HL-60 (cell line): ENCODE data around the gene TADA2B.

Source experiments
- GABPA ChIP-seq: IDR thresholded peaks from 2 replicates; pipeline ENCODE4 v1.6.1; 2012; ENCODE audit warnings: low read depth
- POLR2AphosphoS5 ChIP-seq: IDR thresholded peaks from 2 replicates; pipeline ENCODE4 v1.6.1; 2012; ENCODE audit warnings: low read depth
- SPI1 ChIP-seq: IDR thresholded peaks from 2 replicates; pipeline ENCODE4 v1.6.1; 2012; ENCODE audit warnings: low read depth, mild to moderate bottlenecking, borderline replicate concordance
- TF ChIP-seq, protein P1 (sequence below): IDR thresholded peaks from one replicate; pipeline ENCODE4 v1.5.1; 2011; ENCODE audit warnings: low read length, control low read depth, inconsistent platforms; ENCODE audit not compliant: insufficient read depth
- TF ChIP-seq, protein P2 (sequence below): IDR thresholded peaks from 2 replicates; pipeline ENCODE4 v1.6.1; 2012; ENCODE audit warnings: low read depth; ENCODE audit not compliant: insufficient replicate concordance

DNA sequence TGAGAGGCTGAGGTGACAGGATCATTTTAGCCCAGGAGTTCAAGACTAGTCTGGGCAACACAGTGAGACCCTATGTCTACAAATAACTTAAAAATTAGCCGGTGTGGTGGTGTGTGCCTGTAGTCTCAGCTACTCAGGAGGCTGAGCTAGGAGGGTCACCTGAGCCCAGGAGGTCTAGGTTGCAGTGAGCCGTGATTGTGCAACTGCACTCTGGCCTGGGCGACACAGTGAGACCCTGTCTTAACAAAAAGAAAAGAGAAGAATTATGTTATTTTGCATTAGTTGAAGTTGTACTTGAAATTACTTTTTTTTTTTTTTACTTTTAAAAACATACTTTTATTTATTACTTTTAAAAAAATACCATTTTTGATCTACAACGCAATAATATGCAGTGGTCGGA is 21.8 kb upstream of the TADA2B start:
- TF ChIP-seq, protein P1, sequence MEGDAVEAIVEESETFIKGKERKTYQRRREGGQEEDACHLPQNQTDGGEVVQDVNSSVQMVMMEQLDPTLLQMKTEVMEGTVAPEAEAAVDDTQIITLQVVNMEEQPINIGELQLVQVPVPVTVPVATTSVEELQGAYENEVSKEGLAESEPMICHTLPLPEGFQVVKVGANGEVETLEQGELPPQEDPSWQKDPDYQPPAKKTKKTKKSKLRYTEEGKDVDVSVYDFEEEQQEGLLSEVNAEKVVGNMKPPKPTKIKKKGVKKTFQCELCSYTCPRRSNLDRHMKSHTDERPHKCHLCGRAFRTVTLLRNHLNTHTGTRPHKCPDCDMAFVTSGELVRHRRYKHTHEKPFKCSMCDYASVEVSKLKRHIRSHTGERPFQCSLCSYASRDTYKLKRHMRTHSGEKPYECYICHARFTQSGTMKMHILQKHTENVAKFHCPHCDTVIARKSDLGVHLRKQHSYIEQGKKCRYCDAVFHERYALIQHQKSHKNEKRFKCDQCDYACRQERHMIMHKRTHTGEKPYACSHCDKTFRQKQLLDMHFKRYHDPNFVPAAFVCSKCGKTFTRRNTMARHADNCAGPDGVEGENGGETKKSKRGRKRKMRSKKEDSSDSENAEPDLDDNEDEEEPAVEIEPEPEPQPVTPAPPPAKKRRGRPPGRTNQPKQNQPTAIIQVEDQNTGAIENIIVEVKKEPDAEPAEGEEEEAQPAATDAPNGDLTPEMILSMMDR = no peak
- no peak for TF ChIP-seq POLR2AphosphoS5
- no peak for TF ChIP-seq SPI1
- TF ChIP-seq, protein P2, sequence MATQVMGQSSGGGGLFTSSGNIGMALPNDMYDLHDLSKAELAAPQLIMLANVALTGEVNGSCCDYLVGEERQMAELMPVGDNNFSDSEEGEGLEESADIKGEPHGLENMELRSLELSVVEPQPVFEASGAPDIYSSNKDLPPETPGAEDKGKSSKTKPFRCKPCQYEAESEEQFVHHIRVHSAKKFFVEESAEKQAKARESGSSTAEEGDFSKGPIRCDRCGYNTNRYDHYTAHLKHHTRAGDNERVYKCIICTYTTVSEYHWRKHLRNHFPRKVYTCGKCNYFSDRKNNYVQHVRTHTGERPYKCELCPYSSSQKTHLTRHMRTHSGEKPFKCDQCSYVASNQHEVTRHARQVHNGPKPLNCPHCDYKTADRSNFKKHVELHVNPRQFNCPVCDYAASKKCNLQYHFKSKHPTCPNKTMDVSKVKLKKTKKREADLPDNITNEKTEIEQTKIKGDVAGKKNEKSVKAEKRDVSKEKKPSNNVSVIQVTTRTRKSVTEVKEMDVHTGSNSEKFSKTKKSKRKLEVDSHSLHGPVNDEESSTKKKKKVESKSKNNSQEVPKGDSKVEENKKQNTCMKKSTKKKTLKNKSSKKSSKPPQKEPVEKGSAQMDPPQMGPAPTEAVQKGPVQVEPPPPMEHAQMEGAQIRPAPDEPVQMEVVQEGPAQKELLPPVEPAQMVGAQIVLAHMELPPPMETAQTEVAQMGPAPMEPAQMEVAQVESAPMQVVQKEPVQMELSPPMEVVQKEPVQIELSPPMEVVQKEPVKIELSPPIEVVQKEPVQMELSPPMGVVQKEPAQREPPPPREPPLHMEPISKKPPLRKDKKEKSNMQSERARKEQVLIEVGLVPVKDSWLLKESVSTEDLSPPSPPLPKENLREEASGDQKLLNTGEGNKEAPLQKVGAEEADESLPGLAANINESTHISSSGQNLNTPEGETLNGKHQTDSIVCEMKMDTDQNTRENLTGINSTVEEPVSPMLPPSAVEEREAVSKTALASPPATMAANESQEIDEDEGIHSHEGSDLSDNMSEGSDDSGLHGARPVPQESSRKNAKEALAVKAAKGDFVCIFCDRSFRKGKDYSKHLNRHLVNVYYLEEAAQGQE = no peak
- no peak for TF ChIP-seq GABPA
